ENCODE measurements around the gene SLC2A13.

GRCh38 chr12:39763071-39763889 lies 342.6 kb downstream of the SLC2A13 start:
- TF ChIP-seq EZH2phosphoT487 (conservative IDR thresholded peaks at IDR 0.05; ENCODE audit: low read length) (no peak), CTCF (IDR thresholded peaks at IDR 0.05; ENCODE audit: insufficient read depth, low read length, poor library complexity, severe bottlenecking) (no peak)
